ENCODE measurements around the gene SAE1. TPM values are rescaled to one million over a fixed set of nuclear protein-coding genes. Genes with fewer than 3 reads are reported as not detected.

SAE1 gene
- total RNA-seq, 2 donors from 2014 or later, result 55.9 to 57.4 TPM

DNA sequence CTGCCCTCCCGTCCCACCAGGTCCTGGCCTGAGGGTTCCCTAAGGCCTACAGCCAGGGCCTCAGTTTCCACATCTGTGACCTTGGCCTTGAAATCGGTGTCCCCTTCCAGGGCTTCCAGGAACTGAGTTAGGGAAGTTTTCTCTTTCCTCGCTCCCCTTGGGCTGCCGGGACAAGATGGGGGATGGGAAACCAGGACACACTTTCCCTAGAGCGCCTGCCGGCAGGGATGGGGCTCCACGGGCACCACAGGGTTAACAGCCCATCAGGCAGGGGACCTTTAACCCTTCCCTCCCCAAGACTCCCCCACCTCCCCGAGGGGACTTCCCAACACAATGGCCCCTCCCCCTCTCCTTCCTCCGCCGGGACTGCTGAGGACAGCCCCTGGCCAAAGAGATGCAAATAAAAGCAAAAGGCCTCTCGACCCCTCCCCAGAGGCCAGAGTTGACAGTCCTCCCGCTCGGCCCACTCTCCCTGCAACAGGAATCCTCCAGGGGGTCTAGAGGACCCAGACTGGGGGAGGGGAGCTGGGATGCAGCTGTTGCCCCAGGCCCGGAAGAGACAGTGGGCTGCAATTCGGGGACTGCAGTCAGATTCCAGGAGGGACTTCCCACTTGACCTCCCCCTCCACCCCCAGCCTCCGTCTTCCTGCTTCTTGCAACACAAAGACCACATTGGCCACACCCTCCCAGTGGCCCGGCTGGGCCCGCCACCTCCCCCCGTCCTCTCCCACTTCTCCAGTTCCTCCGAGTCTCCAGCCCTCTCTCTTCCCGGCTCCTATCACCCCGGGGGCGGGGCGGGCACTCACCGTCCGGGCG lies 96.9 kb downstream of the SAE1 start:
- peak; percentile 97 for DNase-seq (ENCODE audit: low spot score)
- intact Hi-C loops (cut with DNase I), result loop anchor here in 1 of 2 donors (10.0 kb wide), 1 partner anchor 73 kb away; no protein-coding TSS in a partner anchor

- peak; percentile 84 for DNase-seq (ENCODE audit: low spot score)
- intact Hi-C loops (cut with DNase I), result loop anchor here in 1 of 2 donors (10.0 kb wide), 1 partner anchor 74 kb away; no protein-coding TSS in a partner anchor
Measured at GRCh38 chr19:47228168-47228936, 97.7 kb downstream of the SAE1 start.

DNA sequence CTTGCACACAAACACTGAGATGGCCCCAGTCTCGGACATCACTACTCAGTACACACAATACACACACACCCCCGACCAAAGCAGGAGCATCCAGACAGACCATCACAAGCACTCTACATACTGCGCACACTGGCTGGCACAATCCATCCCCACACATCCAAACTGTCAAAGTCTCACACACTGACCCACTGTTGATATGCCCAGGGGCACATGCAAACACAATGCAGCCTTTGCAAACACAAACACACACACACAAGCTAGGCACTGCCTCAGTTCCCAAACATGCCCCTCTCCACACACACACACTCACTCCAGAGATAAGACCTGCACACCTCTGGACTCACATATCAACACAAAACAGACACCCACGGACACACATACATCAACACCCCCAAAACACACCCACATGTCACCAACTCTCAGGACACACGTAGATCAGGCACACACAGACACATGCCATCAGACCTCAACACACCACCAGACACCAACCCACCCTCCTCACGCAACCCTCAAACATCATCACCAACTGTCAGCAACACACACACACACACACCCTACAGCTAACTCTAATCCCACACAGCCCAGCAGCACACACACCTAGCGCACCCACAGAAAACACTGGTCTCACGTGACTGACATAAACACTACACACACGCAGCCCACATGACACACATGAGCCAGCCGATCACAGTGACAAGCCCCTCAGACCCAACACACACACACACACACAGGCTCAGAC lies 98.5 kb downstream of the SAE1 start:
- intact Hi-C loops (cut with DNase I), result loop anchor here in 1 of 2 donors (10.0 kb wide), 1 partner anchor 74 kb away; no protein-coding TSS in a partner anchor
- DNase-seq (ENCODE audit: low spot score), result no peak

GRCh38 chr19:47229676-47230053 lies 99.0 kb downstream of the SAE1 start:
- DNase-seq (ENCODE audit: low spot score), result no peak
- intact Hi-C loops (cut with DNase I), result loop anchor here in 1 of 2 donors (10.0 kb wide), 1 partner anchor 75 kb away; no protein-coding TSS in a partner anchor

GRCh38 chr19:47230054-47230920 lies 99.7 kb downstream of the SAE1 start:
- intact Hi-C loops (cut with DNase I), result no loop called here
- DNase-seq (ENCODE audit: low spot score), result peak; percentile 91

- intact Hi-C loops (cut with DNase I), result no loop called here
Measured at GRCh38 chr19:47230921-47231214, 100.2 kb downstream of the SAE1 start, which contains the start of gene BBC3. Gene BBC3 (minus strand): TSS chr19:47231199. CDS start chr19:47228431, 2,768 bp downstream.

DNA sequence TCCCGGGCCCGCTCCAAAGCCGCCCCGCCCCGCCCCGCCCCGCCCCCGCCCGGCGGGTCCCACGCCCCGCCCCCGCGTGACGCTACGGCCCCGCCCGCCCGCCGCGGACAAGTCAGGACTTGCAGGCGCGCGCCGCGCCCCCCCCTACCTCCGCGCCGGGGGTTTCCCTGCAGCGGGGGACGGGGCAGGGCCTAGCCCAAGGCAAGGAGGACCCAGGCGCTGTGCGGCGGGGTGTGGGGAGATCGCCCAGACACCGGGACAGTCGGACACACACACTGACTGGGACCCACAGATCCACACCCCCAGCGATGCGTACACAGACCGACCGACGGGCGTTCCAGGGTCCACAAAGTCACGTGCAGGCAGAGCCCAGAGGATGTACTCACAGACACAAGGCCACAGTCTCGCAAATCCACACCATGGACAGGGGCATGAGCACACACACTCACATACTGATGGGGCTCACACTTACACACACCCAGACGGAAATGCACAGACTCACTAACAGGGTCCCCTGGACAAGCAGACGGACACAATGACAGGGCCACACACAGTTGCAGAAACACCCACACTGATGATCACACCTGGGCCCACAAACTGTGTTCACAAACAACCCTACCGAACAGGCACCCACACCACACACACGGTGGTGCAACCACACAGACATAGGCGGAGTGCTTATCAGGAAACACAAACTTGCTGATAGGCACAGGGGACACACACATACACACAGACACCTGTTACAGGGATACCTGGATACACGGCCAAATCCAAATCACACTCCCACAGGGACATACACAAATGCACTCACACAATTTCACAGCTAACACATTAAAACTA lies 100.8 kb downstream of the SAE1 start:
- intact Hi-C loops (cut with DNase I), result no loop called here

More at GRCh38 chr19:47230921-47231214, 100.2 kb downstream of the SAE1 start, which contains the start of gene BBC3:
- no peak for DNase-seq (ENCODE audit: low spot score)

GRCh38 chr19:47232422-47233211 lies 102.0 kb downstream of the SAE1 start:
- DNase-seq (ENCODE audit: low spot score), result no peak
- intact Hi-C loops (cut with DNase I), result no loop called here

More for the DNA sequence above, 100.8 kb downstream of the SAE1 start:
- peak; percentile 96 for DNase-seq (ENCODE audit: low spot score)

GRCh38 chr19:47236072-47236675 lies 105.5 kb downstream of the SAE1 start:
- intact Hi-C loops (cut with DNase I), result no loop called here
- DNase-seq (ENCODE audit: low spot score), result no peak

GRCh38 chr19:47239152-47239551 lies 108.5 kb downstream of the SAE1 start:
- intact Hi-C loops (cut with DNase I), result no loop called here
- no peak for DNase-seq (ENCODE audit: low spot score)

DNA sequence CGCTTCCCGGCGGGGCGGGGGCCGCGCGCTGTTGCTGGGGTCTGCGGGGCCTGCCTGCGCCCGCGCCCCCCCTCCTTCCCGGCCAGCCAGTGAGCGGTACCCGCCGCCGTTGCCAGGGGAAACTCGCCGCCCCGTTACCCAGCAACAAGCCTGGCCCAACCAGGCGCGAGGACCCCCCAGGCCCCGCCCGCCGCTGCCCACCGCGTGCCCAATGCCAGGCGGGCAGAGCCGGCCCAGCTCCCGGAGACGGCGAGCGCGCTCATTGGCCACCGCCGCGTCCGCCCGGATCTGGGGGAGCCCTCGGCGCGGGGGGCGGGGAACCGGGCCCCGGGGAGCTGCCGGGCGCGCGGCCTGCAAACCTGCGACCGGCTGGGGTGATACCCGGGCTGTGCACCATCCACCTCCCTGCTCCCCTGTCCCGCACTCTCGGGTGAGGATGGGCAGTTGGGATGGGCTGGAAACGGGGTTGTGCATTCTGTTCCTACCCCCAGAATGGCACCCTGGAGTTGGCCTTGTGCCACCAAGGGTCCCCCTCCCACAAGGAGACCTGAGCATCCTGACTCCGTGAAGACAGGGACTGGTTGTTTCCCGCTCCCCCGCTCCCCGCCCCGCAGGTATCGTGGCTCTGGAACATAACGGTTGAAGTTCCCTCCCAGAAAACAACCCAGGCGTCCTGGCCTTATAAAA lies 109.1 kb downstream of the SAE1 start:
- DNase-seq (ENCODE audit: low spot score), result no peak
- intact Hi-C loops (cut with DNase I), result loop anchor here (5.0 to 10.0 kb wide), 2 partner anchors 95 to 1093 kb away; no protein-coding TSS in a partner anchor

DNA sequence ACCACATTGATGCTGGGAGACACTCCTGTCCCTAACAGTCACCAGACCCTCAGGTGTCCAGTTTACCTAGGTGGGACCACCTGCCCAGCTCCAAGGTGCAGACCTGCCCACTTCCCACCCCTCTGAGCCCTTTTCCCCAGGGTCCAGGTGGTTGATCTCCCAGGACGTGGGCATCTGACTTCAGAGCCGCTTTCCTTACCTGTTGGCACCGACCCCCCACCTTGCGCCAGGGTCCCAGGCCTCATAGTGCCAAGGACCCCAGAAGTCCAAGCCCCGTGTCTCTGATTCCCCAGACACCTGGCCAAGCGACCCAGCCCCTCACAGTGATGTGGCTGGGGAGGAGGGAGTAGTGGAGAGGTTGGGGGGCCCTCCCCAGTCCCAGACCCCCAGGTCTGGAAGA lies 109.9 kb downstream of the SAE1 start:
- DNase-seq (ENCODE audit: low spot score), result no peak
- intact Hi-C loops (cut with DNase I), result loop anchor here (5.0 to 10.0 kb wide), 2 partner anchors 96 to 1092 kb away; no protein-coding TSS in a partner anchor

DNA sequence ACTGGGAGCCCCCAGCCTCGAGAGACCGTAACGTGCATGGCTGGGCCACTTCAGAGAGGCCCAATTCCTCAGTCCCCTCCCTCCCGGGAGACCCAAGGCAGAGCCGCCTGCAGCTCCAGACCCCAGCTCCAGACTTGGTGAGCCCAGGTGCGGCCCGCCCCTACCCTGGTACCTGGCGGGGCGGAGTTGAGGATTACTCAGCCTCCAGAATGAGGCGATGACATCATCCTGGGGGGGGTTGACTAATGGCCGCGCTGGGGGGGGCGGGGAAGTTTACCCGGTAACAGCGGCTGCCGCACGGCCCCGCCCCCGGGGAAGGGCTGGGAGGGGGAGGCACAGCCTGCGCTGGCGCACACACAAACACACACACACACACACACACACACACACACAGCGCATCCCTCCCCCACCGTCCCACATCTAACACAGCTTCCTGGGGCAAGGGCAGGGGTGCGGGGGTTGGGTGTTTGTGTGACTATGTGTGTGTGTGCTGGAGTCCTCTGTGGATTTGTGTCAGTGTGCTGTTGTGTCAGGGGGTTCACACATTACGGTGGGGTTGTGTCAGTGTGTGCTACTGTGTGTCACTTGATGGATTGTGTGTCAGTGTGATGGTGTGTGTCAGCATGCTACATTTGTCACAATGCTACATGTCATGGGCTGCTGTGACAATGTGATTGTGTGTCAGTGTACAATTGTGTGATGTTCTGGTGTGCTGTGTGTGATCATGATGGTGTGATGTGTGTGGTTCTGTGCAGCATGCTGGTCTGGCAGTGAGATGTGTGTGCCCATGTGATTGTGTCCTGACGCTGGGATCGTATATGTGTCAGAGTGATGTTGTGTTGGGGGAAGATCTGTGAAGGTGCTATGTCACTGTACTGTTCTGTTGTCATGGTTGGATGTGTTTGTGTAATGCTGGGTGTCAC lies 110.6 kb downstream of the SAE1 start:
- intact Hi-C loops (cut with DNase I), result loop anchor here (5.0 to 10.0 kb wide), 2 partner anchors 96 to 1091 kb away; no protein-coding TSS in a partner anchor
- no peak for DNase-seq (ENCODE audit: low spot score)

GRCh38 chr19:47241919-47242577 lies 111.4 kb downstream of the SAE1 start:
- DNase-seq (ENCODE audit: low spot score), result no peak
- intact Hi-C loops (cut with DNase I), result loop anchor here (5.0 to 10.0 kb wide), 2 partner anchors 97 to 1090 kb away; no protein-coding TSS in a partner anchor

Data from posterior vena cava (tissue), 2 donors.